ENCODE measurements around the gene WDCP.
A peak's percentile ranks its signal among the peaks of the same experiment; 100 is the strongest.
"Not testable (repeated sequence)": the region's sequence is repeated elsewhere in the genome, so short reads cannot be mapped to it uniquely, and the experiment has no call there.

Gene WDCP

GRCh38 chr2:24021122-24021998, 25.8 kb downstream of the WDCP start:
- no peak for DNase-seq

- DNase-seq = no peak
Measured at GRCh38 chr2:24020244-24020643, 26.9 kb downstream of the WDCP start.

GRCh38 chr2:24019729-24020128, 27.5 kb downstream of the WDCP start:
- no peak for DNase-seq

GRCh38 chr2:24018241-24018640, 28.9 kb downstream of the WDCP start:
- DNase-seq = no peak

GRCh38 chr2:24017711-24018110, 29.5 kb downstream of the WDCP start:
- no peak for DNase-seq

- no peak for DNase-seq
Measured at GRCh38 chr2:24016853-24017703, 30.1 kb downstream of the WDCP start.

- DNase-seq = no peak
Measured at GRCh38 chr2:24016376-24016761, 30.8 kb downstream of the WDCP start.

- no peak for DNase-seq
Measured at GRCh38 chr2:24015562-24016375, 31.4 kb downstream of the WDCP start.

GRCh38 chr2:24014902-24015301, 32.3 kb downstream of the WDCP start:
- DNase-seq = not testable (repeated sequence)

- no peak for DNase-seq
Measured at GRCh38 chr2:24012521-24013188, 34.5 kb downstream of the WDCP start.

GRCh38 chr2:24011250-24012104, 35.7 kb downstream of the WDCP start:
- no peak for DNase-seq

- no peak for DNase-seq
Measured at GRCh38 chr2:24010477-24011249, 36.5 kb downstream of the WDCP start.

GRCh38 chr2:24009680-24010476, 37.3 kb downstream of the WDCP start, which contains the start of gene MFSD2B:
MFSD2B (plus strand) TSS chr2:24010085; CDS start chr2:24010097, 12 bp downstream.
- DNase-seq = peak; percentile 55

- no peak for DNase-seq
Measured at GRCh38 chr2:24009367-24009679, 37.9 kb downstream of the WDCP start.

- no peak for DNase-seq
Measured at GRCh38 chr2:24008672-24009366, 38.4 kb downstream of the WDCP start.

- DNase-seq = no peak
Measured at GRCh38 chr2:24007693-24008092, 39.5 kb downstream of the WDCP start.

- DNase-seq = no peak
Measured at GRCh38 chr2:23994567-23994966, 52.6 kb downstream of the WDCP start.

GRCh38 chr2:23993736-23994269, 53.4 kb downstream of the WDCP start:
- DNase-seq = no peak
